GM19395 (cell line): Measurements from ENCODE around the gene TOR3A.

ENCODE experiments used
- ATAC-seq: cut with Tn5 transposase; IDR thresholded peaks from one replicate; pipeline ENCODE4 v1.9.1; 2021; ENCODE audit warnings: mild to moderate bottlenecking, moderate library complexity; ENCODE audit not compliant: unreplicated experiment

Gene TOR3A

GRCh38 chr1:179066471-179066870 lies 15.4 kb upstream of the TOR3A start:
- ATAC-seq = no peak

GRCh38 chr1:179077396-179077795 lies 4.5 kb upstream of the TOR3A start:
- ATAC-seq = no peak

- ATAC-seq = no peak
These were observed 2.6 kb upstream of the TOR3A start for GRCh38 chr1:179079113-179079761.

GRCh38 chr1:179080866-179081686 lies 794 bp upstream of the TOR3A start:
- ATAC-seq = no peak

GRCh38 chr1:179082333-179082998 lies 596 bp downstream of the TOR3A start:
- peak; percentile 13 for ATAC-seq

- peak; percentile 1 for ATAC-seq
These were observed 1.1 kb downstream of the TOR3A start for GRCh38 chr1:179082999-179083335.

- peak; percentile 16 for ATAC-seq
These were observed 1.7 kb downstream of the TOR3A start for GRCh38 chr1:179083533-179083932.

- ATAC-seq = no peak
These were observed 5.8 kb downstream of the TOR3A start for GRCh38 chr1:179087665-179088064.

- no peak for ATAC-seq
These were observed 8.1 kb downstream of the TOR3A start for GRCh38 chr1:179089827-179090482.

GRCh38 chr1:179090522-179090921 lies 8.7 kb downstream of the TOR3A start:
- ATAC-seq = no peak

GRCh38 chr1:179090923-179091322 lies 9.1 kb downstream of the TOR3A start:
- ATAC-seq = no peak

GRCh38 chr1:179091691-179092165 lies 9.9 kb downstream of the TOR3A start:
- ATAC-seq = no peak

GRCh38 chr1:179092896-179093461 lies 11.1 kb downstream of the TOR3A start:
- ATAC-seq = no peak

- ATAC-seq = no peak
These were observed 12.9 kb downstream of the TOR3A start for GRCh38 chr1:179094818-179095217.

GRCh38 chr1:179095377-179095776 lies 13.5 kb downstream of the TOR3A start:
- no peak for ATAC-seq

GRCh38 chr1:179095924-179096323 lies 14.1 kb downstream of the TOR3A start:
- no peak for ATAC-seq

- ATAC-seq = no peak
These were observed 18.0 kb downstream of the TOR3A start for GRCh38 chr1:179099891-179100290.

GRCh38 chr1:179101566-179101965 lies 19.7 kb downstream of the TOR3A start:
- ATAC-seq = no peak

GRCh38 chr1:179103999-179104398 lies 22.1 kb downstream of the TOR3A start:
- ATAC-seq = no peak

- no peak for ATAC-seq
These were observed 22.9 kb downstream of the TOR3A start for GRCh38 chr1:179104611-179105250.
